Esophagus muscularis mucosa (tissue), 3 donors: ENCODE measurements around the gene HOMER3.

Experiments used
- CTCF ChIP-seq, 3 experiments: fragments of 200-600 bp in 2 of 3; fragments of 450-650 bp in 1 of 3; sonication (generic) in 2 of 3; IDR thresholded peaks; one replicate each; pipeline ENCODE4 v1.5.1; 2017 to 2019; ENCODE audit warnings: antibody characterized with exemption in 3 of 3, mild to moderate bottlenecking in 2 of 3, moderate library complexity in 1 of 3
- POLR2AphosphoS5 ChIP-seq, 2 donors: sonication (generic); formaldehyde crosslinking; IDR thresholded peaks; one replicate each; pipeline ENCODE4 v1.6.1; 2017; ENCODE audit warnings: antibody characterized with exemption in 2 of 2

- TF ChIP-seq POLR2AphosphoS5 (IDR thresholded peaks at IDR 0.05): no peak
- no peak for TF ChIP-seq CTCF (IDR thresholded peaks at IDR 0.05)
Observed at GRCh38 chr19:18955042-18955441, 14.0 kb upstream of the HOMER3 start.
